ENCODE data around the gene SIRT4. TPM values are rescaled to one million over a fixed set of nuclear protein-coding genes. Genes with fewer than 3 reads are reported as not detected.

SIRT4 gene
- total and polyA plus RNA-seq, 2 of the 8 experiments (the other 6 are each of a cell fraction or from before 2014, with no cell fraction given), result 3.8 to 4.1 TPM

GRCh38 chr12:120258323-120258896 is 43.7 kb upstream of the SIRT4 start:
- ChIA-PET POLR2A (ENCODE audit: partially characterized antibody) (interaction anchor here (0.8 to 88.3 kb wide), 3 partner anchors 9 to 44 kb away, joined by 3 to 4270 read pairs (median 4270); partner anchors contain the start of genes GCN1, PXN, RNU4-1 and RNU4-2), CTCF (ENCODE audit: partially characterized antibody) (interaction anchor here (1.9 to 34.8 kb wide), 3 partner anchors 8 to 34 kb away, joined by 21 to 930 read pairs (median 741); partner anchors contain the start of gene PXN)
- 91% methylated on average over 5 of the region's 5 CpGs; no CpG with 5 or more reads in 1 of the 2 experiments for WGBS, 2 experiments (ENCODE audit: extremely low coverage in 1 of 2, insufficient coverage in 1 of 2, insufficient read length in 1 of 2, insufficient replicate concordance in 2 of 2, low coverage in 1 of 2, low lambda C conversion rate in 2 of 2, missing lambda C conversion rate in 1 of 2)

More at GRCh38 chr12:120258323-120258896, 43.7 kb upstream of the SIRT4 start:
- no peak overlapping the region for H3K18ac ChIP-seq (ENCODE audit: extremely low read depth, low read length)
- no peak overlapping the region for H4K91ac ChIP-seq (replicated peaks; ENCODE audit: insufficient read length, low read length)
- no peak overlapping the region for H4K5ac ChIP-seq (ENCODE audit: insufficient read length, low read depth, low read length)
- no peak overlapping the region for H3K9ac ChIP-seq (replicated peaks in 1 of 4; ENCODE audit: extremely low read depth in 1 of 4, low read depth in 3 of 4, low read length in 3 of 4)
- no peaks in the 10 kb centered on the region for H3K36me3 ChIP-seq (ENCODE audit: control insufficient read depth in 2 of 4, insufficient read depth in 4 of 4, low read length in 3 of 4)
- TF ChIP-seq NRF1 (IDR thresholded peaks at IDR 0.05; ENCODE audit: low read depth, low read length) (no peak), NANOG (IDR thresholded peaks at IDR 0.05; ENCODE audit: insufficient read depth, low read depth, low read length, poor library complexity, severe bottlenecking) (no peak), GTF2F1 (IDR thresholded peaks at IDR 0.05; ENCODE audit: borderline replicate concordance, low read depth, low read length) (no peak), SIRT6 (IDR thresholded peaks at IDR 0.05; ENCODE audit: low read length) (no peak), CEBPB (IDR thresholded peaks at IDR 0.05; ENCODE audit: low read depth, low read length) (no peak), CREB1 (IDR thresholded peaks at IDR 0.05) (no peak), EP300 (IDR thresholded peaks at IDR 0.05; ENCODE audit: borderline replicate concordance in 1 of 2, low read depth in 2 of 2, low read length in 2 of 2) (no peak), HDAC6 (IDR thresholded peaks at IDR 0.05; ENCODE audit: low read depth, low read length) (no peak), SRF (IDR thresholded peaks at IDR 0.05; ENCODE audit: low read depth, low read length) (no peak), JUND (IDR thresholded peaks at IDR 0.05; ENCODE audit: low read length) (no peak), RFX5 (IDR thresholded peaks at IDR 0.05; ENCODE audit: borderline replicate concordance, low read depth, low read length) (no peak), BCL11A (IDR thresholded peaks at IDR 0.05; ENCODE audit: low read depth in 2 of 2, low read length in 2 of 2) (no peak), RNF2 (IDR thresholded peaks at IDR 0.05; ENCODE audit: borderline replicate concordance, low read depth, low read length, missing control alignments, poor library complexity, severe bottlenecking) (no peak)
- no peaks in the 10 kb centered on the region for H3K23me2 ChIP-seq (ENCODE audit: low read depth, low read length)
- H2BK12ac ChIP-seq (ENCODE audit: low read depth, low read length), result 0 out of 2 replicates have a peak overlapping the region, but pooled peaks have one; percentile 39
- no peak overlapping the region for H2AK5ac ChIP-seq (ENCODE audit: low read depth, low read length)
- DNase-seq (ENCODE audit: low read depth in 1 of 2, low spot score in 2 of 2) (no peak), FAIRE-seq (no peak)
- H3K79me1 ChIP-seq (ENCODE audit: low read depth, low read length), result peaks cover 22% of the 10 kb centered on the region
- no peaks in the 10 kb centered on the region for H3K9me3 ChIP-seq (ENCODE audit: insufficient read depth in 2 of 2, low read depth in 1 of 2, low read length in 1 of 2)
- H2BK15ac ChIP-seq (ENCODE audit: low read length), result peak overlapping the region; percentile 61; the same call in 1 of the 2 replicates
- H3K14ac ChIP-seq (ENCODE audit: insufficient read length), result no peak overlapping the region
- H3K4me2 ChIP-seq (ENCODE audit: insufficient read depth in 1 of 2, low read depth in 2 of 2, low read length in 2 of 2), result no peak overlapping the region; a peak in 1 of 4 replicates
- no peak overlapping the region for H3K23ac ChIP-seq (ENCODE audit: insufficient read length)
- peaks cover 10 to 25% (median 17%) of the 10 kb centered on the region in 4 experiments for H3K4me1 ChIP-seq (replicated peaks in 1 of 4; ENCODE audit: control insufficient read depth in 3 of 4, insufficient read depth in 4 of 4, low read length in 3 of 4)
- no peak overlapping the region for H3K4me3 ChIP-seq (ENCODE audit: extremely low read depth in 1 of 4, insufficient read depth in 2 of 4, low read depth in 3 of 4, low read length in 4 of 4)
- peaks cover 8 to 13% of the 10 kb centered on the region in 2 experiments for H4K20me1 ChIP-seq (replicated peaks in 1 of 2; ENCODE audit: control insufficient read depth in 1 of 2, insufficient read depth in 2 of 2, low read length in 2 of 2)
- peaks cover 19 to 81% of the 10 kb centered on the region in 2 experiments for H3K79me2 ChIP-seq (ENCODE audit: control insufficient read depth in 1 of 2, insufficient read depth in 2 of 2, low read length in 2 of 2)
- H3K27me3 ChIP-seq (replicated peaks in 1 of 4; ENCODE audit: control insufficient read depth in 3 of 4, extremely low read depth in 1 of 4, insufficient read depth in 3 of 4, low read length in 3 of 4), result no peaks in the 10 kb centered on the region
- no peak overlapping the region for H3K27ac ChIP-seq (ENCODE audit: low read depth, low read length)
- no peak overlapping the region for H2BK20ac ChIP-seq (ENCODE audit: low read length)
- H2BK120ac ChIP-seq (replicated peaks; ENCODE audit: low read depth, low read length), result no peak overlapping the region
- H2BK5ac ChIP-seq (ENCODE audit: low read depth, low read length), result peak overlapping the region; percentile 83; the same call in 1 of the 2 replicates
- H4K8ac ChIP-seq (ENCODE audit: extremely low read depth, insufficient read depth, low read length), result peak overlapping the region; percentile 64; the same call in 1 of the 2 replicates
- H3K4ac ChIP-seq (replicated peaks; ENCODE audit: insufficient read length, low read depth, low read length), result no peak overlapping the region
- no peak overlapping the region for H2AFZ ChIP-seq (ENCODE audit: low read length)
- H3K56ac ChIP-seq (replicated peaks; ENCODE audit: insufficient read length, low read depth, low read length), result no peak overlapping the region

All from H1 (cell line).